Neural crest cell (in vitro differentiated cells): Measurements from ENCODE around the gene HYAL2. TPM values are rescaled to one million over a fixed set of nuclear protein-coding genes. Genes with fewer than 3 reads are reported as not detected.
A peak's percentile ranks its signal among the peaks of the same experiment; 100 is the strongest.

Source experiments
- DNase-seq: peaks from one replicate; pipeline ENCODE4 v3.0.0; 2021; ENCODE audit warnings: low read depth, mixed read lengths, low spot score
- H3K27ac Mint-ChIP-seq: one replicate; pipeline ENCODE4 v1.8.0; 2021; ENCODE audit warnings: mild to moderate bottlenecking, mixed read lengths; ENCODE audit not compliant: unreplicated experiment
- H3K27me3 Mint-ChIP-seq: 2 replicates; pipeline ENCODE4 v1.8.0; 2021; ENCODE audit warnings: low read depth, mild to moderate bottlenecking, mixed read lengths
- H3K36me3 Mint-ChIP-seq: 2 replicates; pipeline ENCODE4 v1.8.0; 2021; ENCODE audit warnings: low read depth, mild to moderate bottlenecking, mixed read lengths
- H3K4me1 Mint-ChIP-seq: 2 replicates; pipeline ENCODE4 v1.8.0; 2021; ENCODE audit warnings: mixed read lengths
- H3K4me3 Mint-ChIP-seq: one replicate; pipeline ENCODE4 v1.8.0; 2021; ENCODE audit warnings: mild to moderate bottlenecking, mixed read lengths
- H3K9me3 Mint-ChIP-seq: 2 replicates; pipeline ENCODE4 v1.8.0; 2021; ENCODE audit warnings: mixed read lengths
- total RNA-seq: library from RNA; stranded (reverse); gene quantifications from 2 replicates; pipeline ENCODE4 v1.2.1, GENCODE V29; 2021
- TF ChIP-seq, protein P1 (sequence below): fragments of 200-600 bp; sonication (generic); conservative IDR thresholded peaks from 2 replicates; pipeline ENCODE4 v1.5.0; 2021; ENCODE audit warnings: antibody characterized with exemption, mild to moderate bottlenecking

HYAL2 gene
- total RNA-seq, 1 donor from 2014 or later, result 78.0 TPM

DNA sequence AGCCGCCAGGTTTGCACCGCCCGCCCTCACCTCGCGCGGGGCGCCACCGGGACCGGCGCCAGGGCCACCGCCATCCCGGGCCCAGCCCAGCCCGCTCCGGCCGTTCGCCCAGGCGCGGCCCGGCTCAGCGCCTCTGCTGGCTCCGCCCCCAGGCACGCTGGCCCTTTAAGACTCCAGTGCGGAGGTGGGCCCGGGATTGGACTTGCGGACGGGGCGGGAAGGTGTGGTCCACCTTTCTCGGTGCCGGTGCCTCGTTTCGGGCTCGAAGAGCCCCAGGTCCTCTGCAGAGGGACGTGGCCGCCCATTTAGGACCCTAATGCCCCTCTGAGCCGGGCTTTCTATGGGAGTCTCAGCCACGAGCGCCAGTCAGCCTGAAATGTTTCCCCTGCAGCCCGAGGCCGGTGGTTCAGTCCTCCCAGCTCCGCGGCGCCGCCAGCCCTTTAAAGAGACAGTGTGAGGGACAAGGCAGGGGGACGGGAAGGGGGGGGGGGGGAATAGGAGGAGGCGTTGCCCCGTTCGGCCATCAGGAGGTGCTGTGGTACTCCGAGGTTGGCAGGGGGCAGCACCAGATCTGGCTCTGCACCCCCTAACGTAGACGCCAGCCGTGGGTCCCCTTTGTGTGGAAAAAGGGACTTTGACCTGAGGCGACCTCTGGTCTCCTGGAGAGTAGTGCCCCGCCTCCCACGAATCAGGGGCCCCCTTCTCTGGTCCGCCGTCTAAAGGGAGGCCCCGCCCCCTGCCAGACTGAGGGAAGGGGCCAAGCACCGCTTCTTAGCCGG, 1.0 kb downstream of the HYAL2 start:
- no peaks in the 10 kb centered on the region for H3K27me3 Mint-ChIP-seq
- TF ChIP-seq, protein P1, sequence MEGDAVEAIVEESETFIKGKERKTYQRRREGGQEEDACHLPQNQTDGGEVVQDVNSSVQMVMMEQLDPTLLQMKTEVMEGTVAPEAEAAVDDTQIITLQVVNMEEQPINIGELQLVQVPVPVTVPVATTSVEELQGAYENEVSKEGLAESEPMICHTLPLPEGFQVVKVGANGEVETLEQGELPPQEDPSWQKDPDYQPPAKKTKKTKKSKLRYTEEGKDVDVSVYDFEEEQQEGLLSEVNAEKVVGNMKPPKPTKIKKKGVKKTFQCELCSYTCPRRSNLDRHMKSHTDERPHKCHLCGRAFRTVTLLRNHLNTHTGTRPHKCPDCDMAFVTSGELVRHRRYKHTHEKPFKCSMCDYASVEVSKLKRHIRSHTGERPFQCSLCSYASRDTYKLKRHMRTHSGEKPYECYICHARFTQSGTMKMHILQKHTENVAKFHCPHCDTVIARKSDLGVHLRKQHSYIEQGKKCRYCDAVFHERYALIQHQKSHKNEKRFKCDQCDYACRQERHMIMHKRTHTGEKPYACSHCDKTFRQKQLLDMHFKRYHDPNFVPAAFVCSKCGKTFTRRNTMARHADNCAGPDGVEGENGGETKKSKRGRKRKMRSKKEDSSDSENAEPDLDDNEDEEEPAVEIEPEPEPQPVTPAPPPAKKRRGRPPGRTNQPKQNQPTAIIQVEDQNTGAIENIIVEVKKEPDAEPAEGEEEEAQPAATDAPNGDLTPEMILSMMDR, result peak; percentile 73
- H3K4me1 Mint-ChIP-seq, result peaks cover 53% of the 10 kb centered on the region
- H3K27ac Mint-ChIP-seq, result peak overlapping the region; percentile 100
- DNase-seq, result peak; percentile 85
- H3K4me3 Mint-ChIP-seq, result peak overlapping the region; percentile 94
- H3K36me3 Mint-ChIP-seq, result peaks cover 12% of the 10 kb centered on the region
- no peaks in the 10 kb centered on the region for H3K9me3 Mint-ChIP-seq

DNA sequence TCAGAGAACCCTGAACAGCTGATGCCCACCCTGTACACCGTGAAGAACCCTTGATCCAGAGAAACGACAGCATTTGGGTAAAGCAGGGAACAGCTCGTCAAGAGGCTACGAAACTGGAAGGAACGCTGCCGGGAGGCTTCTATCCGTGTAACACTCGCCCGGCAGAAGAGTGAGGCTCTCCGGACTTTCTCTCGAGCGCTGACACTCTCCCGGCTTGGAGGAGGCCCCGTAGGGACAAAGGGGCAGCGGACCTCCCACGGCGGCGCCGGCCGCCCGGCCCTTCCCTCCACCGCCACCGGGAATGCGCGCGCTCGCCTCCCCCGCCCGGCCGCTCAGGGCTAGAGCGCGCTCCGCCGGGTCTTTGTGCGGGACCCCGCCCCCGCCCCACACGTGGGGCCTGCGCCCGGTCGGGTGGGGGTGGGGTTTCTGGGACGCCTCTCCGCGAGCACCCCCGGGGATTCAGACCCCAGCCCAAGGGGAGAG, 1.7 kb downstream of the HYAL2 start:
- Mint-ChIP-seq H3K9me3 (no peaks in the 10 kb centered on the region), H3K27ac (peak overlapping the region; percentile 96), H3K4me1 (peaks cover 53% of the 10 kb centered on the region), H3K27me3 (no peaks in the 10 kb centered on the region), H3K4me3 (peak overlapping the region; percentile 99), H3K36me3 (peaks cover 16% of the 10 kb centered on the region)
- TF ChIP-seq, protein P1, result no peak
- peak; percentile 76 for DNase-seq

DNA sequence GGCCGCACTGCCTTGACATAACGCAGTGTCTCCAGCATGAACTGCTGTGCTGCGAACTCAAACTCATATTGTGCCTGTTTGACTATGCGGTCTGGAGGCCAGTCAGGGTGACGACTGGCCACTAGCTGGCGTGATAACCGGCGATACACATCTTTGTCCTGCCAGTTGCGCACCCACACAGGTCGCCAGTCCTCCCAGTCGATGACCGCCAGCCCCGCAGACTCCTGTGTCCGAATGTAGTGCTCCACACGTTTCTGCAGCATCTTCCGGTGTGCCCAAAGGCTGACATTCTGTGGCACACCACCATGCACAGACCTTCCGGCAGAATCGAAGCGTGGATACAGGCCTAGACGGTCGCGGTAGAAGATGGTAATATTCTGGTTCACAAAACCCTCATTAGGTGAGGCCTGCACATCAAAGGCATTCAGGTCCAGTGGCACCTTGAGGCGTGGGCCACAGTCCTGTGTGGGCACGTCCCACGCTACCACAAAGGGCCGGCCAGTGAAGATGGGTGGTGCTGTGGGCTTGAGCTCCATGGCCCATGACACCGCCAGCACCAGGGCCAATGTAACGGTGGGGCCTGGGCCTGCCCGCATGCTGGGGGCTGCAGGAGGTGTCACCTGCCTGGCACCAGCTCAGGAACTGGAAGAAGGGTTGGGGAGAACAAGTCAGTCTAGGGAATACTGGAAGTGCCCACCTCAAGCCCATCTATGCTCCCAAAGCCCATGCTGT, 2.5 kb downstream of the HYAL2 start:
- peak overlapping the region; percentile 96 for H3K27ac Mint-ChIP-seq
- H3K9me3 Mint-ChIP-seq, result no peaks in the 10 kb centered on the region
- DNase-seq, result no peak
- no peaks in the 10 kb centered on the region for H3K27me3 Mint-ChIP-seq
- H3K36me3 Mint-ChIP-seq, result peaks cover 19% of the 10 kb centered on the region
- H3K4me3 Mint-ChIP-seq, result peak overlapping the region; percentile 99
- TF ChIP-seq, protein P1, result no peak
- peaks cover 53% of the 10 kb centered on the region for H3K4me1 Mint-ChIP-seq

DNA sequence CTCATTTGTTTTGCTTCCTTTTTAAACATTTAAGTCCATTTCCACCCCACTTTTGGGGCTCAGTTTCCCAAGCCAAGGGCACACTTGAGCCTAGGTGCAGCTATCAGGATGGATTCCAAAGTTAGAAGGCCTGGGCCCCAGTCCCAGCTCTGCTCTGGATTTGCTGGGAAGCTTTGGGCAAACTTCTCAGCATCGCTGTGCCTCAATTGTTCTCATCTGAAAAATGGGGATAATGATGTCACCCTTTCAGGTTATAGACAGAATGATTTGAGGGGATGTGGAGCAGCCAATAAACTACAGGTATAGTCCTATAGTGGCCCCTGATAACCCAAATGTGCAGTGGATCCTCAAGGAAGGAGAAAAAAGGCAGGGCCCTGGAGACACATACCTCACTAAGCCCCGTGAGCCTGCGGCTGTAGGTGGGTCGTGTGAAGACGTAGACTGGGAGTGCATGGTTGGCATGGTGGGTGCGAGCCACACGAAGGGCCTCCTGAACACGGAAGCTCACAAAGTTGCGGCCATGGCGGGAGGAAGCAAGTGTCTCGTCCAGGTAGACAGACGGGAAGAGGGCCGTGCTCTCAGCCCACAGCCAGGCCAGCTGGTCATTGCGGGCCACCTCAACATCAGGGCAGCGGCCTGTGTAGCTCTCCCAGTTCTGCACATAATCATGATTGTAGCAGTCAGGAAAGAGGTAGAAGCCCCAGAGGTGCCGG, 3.2 kb downstream of the HYAL2 start:
- no peaks in the 10 kb centered on the region for H3K27me3 Mint-ChIP-seq
- TF ChIP-seq, protein P1, result no peak
- H3K9me3 Mint-ChIP-seq, result no peaks in the 10 kb centered on the region
- H3K27ac Mint-ChIP-seq, result no peak overlapping the region
- DNase-seq, result no peak
- peak overlapping the region; percentile 99 for H3K4me3 Mint-ChIP-seq
- peaks cover 46% of the 10 kb centered on the region for H3K4me1 Mint-ChIP-seq
- H3K36me3 Mint-ChIP-seq, result peaks cover 22% of the 10 kb centered on the region

DNA sequence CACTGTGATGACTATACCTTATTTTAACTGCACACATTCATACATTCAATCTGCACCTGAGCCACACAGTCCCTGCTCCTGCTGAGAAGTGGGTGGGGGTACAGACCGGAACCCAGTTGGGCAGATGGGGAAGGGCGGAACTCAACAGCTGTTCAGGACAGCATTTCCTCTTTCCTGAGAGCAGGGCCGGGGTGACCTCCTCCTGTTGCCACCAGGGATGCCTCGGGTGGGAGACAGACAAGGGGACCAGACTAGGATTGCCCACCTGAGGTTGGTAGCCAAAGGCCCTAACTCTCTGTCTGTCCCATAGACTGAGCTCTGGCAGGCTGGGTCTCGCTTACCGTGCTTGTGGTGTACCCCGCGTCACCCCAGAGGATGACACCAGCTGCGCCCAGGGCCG, 3.9 kb downstream of the HYAL2 start:
- peaks cover 43% of the 10 kb centered on the region for H3K4me1 Mint-ChIP-seq
- peak overlapping the region; percentile 82 for H3K4me3 Mint-ChIP-seq
- no peaks in the 10 kb centered on the region for H3K27me3 Mint-ChIP-seq
- no peak overlapping the region for H3K27ac Mint-ChIP-seq
- H3K36me3 Mint-ChIP-seq, result peaks cover 29% of the 10 kb centered on the region
- H3K9me3 Mint-ChIP-seq, result no peaks in the 10 kb centered on the region
- no peak for DNase-seq
- TF ChIP-seq, protein P1, result no peak
